GDM1 (cell line): Measurements from ENCODE around the gene ZNF468.
"Not testable (repeated sequence)": the region's sequence is repeated elsewhere in the genome, so short reads cannot be mapped to it uniquely, and the experiment has no call there.

Source experiments
- DNase-seq: peaks from one replicate; lab custom pipeline; 2025; lab: John Stamatoyannopoulos, UW

The ZNF468 gene

GRCh38 chr19:52857378-52858191 lies at the start of gene ZNF468:
Gene ZNF468, minus strand, starts transcription at chr19:52857619. Its CDS starts 3,347 bp downstream, at chr19:52854272.
- peak; percentile 65 for DNase-seq

- DNase-seq, result not testable (repeated sequence)
These were observed 46.8 kb upstream of the ZNF468 start for GRCh38 chr19:52904052-52904780.

GRCh38 chr19:52901842-52902241 lies 44.4 kb upstream of the ZNF468 start:
- no peak for DNase-seq

- DNase-seq, result not testable (repeated sequence)
These were observed 41.2 kb upstream of the ZNF468 start for GRCh38 chr19:52898596-52898995.

GRCh38 chr19:52898101-52898500 lies 40.7 kb upstream of the ZNF468 start:
- DNase-seq, result no peak

GRCh38 chr19:52897138-52897935 lies 39.9 kb upstream of the ZNF468 start, which contains the start of gene ZNF320:
Gene ZNF320, minus strand, starts transcription at chr19:52897635. Its CDS starts 7,380 bp downstream, at chr19:52890255.
- peak; percentile 90 for DNase-seq

- DNase-seq, result no peak
These were observed 39.2 kb upstream of the ZNF468 start for GRCh38 chr19:52896431-52897137.

- no peak for DNase-seq
These were observed 33.9 kb upstream of the ZNF468 start for GRCh38 chr19:52891336-52891735.

GRCh38 chr19:52889931-52890330 lies 32.5 kb upstream of the ZNF468 start:
- no peak for DNase-seq

GRCh38 chr19:52889076-52889475 lies 31.7 kb upstream of the ZNF468 start:
- no peak for DNase-seq

GRCh38 chr19:52880895-52881389 lies 23.5 kb upstream of the ZNF468 start:
- no peak for DNase-seq

GRCh38 chr19:52872996-52873395 lies 15.6 kb upstream of the ZNF468 start:
- not testable (repeated sequence) for DNase-seq

- no peak for DNase-seq
These were observed 14.0 kb upstream of the ZNF468 start for GRCh38 chr19:52871466-52871865.

- not testable (repeated sequence) for DNase-seq
These were observed 10.6 kb upstream of the ZNF468 start for GRCh38 chr19:52868031-52868430.

GRCh38 chr19:52856540-52857377 lies 660 bp downstream of the ZNF468 start:
- DNase-seq, result not testable (repeated sequence)

- DNase-seq, result not testable (repeated sequence)
These were observed 10.1 kb downstream of the ZNF468 start for GRCh38 chr19:52847352-52847751.

- DNase-seq, result not testable (repeated sequence)
These were observed 16.5 kb downstream of the ZNF468 start for GRCh38 chr19:52840825-52841465.

- DNase-seq, result not testable (repeated sequence)
These were observed 23.1 kb downstream of the ZNF468 start for GRCh38 chr19:52834289-52834688.

GRCh38 chr19:52833541-52833940 lies 23.9 kb downstream of the ZNF468 start:
- DNase-seq, result not testable (repeated sequence)

GRCh38 chr19:52829866-52830265 lies 27.6 kb downstream of the ZNF468 start:
- not testable (repeated sequence) for DNase-seq
